HG02678 (cell line): ENCODE results near the gene C7orf57.
"Not testable (repeated sequence)": the region's sequence is repeated elsewhere in the genome, so short reads cannot be mapped to it uniquely, and the experiment has no call there.

Experiments used
- ATAC-seq: cut with Tn5 transposase; IDR thresholded peaks from one replicate; pipeline ENCODE4 v1.9.1; 2021; ENCODE audit warnings: mild to moderate bottlenecking, moderate library complexity; ENCODE audit not compliant: unreplicated experiment

The C7orf57 gene

DNA sequence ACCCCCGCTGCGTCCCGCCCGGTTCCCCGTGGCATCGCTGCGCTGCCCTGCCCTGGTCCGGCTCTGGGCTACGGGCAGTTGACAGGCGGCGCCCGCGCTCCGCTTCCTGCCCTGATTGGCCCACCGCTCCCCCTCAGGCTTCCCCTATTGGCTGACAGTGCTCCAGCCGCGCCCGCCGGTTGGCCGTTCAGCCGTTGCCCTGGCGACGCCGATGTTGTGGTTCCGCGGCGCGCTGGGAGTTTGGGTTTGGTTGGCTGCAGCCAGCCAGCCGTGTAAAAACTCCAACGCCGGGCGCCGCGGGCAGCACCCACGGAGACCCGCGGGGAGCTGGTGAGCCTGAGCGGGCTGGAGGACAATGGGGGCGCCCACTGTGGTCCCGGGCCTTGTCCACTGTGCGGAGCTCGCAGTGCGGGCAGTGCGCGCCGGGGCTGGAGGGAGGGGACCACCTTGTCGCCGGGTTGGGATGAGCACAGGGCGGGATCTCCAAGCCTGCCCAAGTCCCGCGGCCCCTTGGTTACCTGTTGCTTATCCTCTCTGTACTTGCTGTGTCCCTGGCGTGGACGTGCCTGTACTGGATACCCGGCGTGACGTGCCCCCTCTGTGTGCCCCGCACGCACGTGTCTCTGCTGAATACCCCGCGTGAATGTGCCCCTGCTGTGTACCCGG lies at the start of gene C7orf57:
TSS of gene C7orf57 (plus strand) at position 243 of the 666 bp plus-strand sequence. CDS start 766 bp downstream, outside the sequence.
- ATAC-seq: peak; percentile 100

- ATAC-seq: no peak
Observed at GRCh38 chr7:47988496-47989386, 46.6 kb upstream of the C7orf57 start.

DNA sequence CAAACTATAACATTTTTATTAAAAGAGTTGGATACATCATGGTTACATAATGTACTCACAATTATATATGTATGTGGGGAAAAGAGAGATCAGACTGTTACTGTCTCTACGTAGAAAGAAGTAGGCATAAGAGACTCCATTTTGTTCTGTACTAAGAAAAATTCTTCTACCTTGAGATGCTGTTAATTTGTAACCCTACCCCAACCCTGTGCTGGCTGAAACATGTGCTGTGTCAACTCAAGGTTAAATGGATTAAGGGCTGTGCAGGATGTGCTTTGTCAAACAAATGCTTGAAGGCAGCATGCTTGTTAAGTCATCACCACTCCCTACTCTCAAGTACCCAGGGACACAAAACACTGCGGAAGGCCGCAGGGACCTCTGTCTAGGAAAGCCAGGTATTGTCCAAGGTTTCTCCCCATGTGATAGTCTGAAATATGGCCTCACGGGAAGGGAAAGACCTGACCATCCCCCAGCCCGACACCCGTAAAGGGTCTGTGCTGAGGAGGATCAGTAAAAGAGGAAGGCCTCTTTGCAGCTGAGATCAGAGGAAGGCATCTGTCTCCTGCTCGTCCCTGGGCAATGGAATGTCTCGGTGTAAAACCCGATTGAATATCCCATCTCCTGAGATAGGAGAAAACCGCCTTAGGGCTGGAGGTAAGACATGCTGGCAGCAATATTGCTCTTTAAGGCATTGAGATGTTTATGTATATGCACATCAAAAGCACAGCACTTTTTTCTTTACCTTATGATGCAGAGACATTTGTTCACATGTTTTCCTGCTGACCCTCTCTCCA lies 45.5 kb upstream of the C7orf57 start:
- ATAC-seq: not testable (repeated sequence)

DNA sequence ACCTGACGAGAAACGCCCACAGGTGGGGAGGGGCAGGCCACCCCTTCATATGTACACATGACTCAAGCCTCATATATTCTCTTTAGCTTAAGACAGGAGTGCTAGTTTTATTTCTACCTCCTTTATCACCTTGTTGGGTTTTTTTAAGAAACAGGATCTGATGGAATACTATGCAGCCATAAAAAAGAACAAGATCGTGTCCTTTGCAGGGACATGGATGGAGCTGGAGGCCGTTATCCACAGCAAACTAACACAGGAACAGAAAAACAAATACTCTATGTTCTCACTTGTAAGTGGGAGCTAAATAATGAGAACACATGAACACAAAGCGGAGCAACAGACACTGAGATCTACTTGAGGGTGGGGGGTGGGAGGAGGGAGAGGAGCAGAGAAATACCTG lies 44.8 kb upstream of the C7orf57 start:
- ATAC-seq: no peak

GRCh38 chr7:47991270-47991669 lies 44.1 kb upstream of the C7orf57 start:
- no peak for ATAC-seq

- ATAC-seq: peak; percentile 99
Observed at GRCh38 chr7:47991741-47992311, 43.5 kb upstream of the C7orf57 start.

- ATAC-seq: no peak
Observed at GRCh38 chr7:47992446-47992845, 42.9 kb upstream of the C7orf57 start.

GRCh38 chr7:47999413-47999812 lies 35.9 kb upstream of the C7orf57 start:
- no peak for ATAC-seq

DNA sequence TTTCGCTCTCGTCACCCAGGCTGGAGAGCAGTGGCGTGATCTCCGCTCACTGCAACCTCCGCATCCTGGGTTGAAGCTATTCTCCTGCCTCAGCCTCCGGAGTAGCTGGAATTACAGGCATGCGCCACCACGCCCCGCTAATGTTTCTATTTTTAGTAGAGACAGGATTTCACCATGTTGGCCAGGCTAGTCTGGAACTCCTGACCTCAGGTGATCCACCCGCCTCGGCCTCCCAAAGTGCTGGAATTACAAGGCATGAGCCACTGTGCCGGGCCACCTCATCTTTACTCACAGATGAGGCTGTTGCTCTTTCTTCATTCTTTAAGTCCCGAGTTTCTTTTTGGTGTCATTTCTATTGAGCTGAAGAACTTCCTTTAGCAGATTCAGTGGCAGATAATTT lies 35.2 kb upstream of the C7orf57 start:
- ATAC-seq: not testable (repeated sequence)

- no peak for ATAC-seq
Observed at GRCh38 chr7:48004032-48004431, 31.3 kb upstream of the C7orf57 start.

DNA sequence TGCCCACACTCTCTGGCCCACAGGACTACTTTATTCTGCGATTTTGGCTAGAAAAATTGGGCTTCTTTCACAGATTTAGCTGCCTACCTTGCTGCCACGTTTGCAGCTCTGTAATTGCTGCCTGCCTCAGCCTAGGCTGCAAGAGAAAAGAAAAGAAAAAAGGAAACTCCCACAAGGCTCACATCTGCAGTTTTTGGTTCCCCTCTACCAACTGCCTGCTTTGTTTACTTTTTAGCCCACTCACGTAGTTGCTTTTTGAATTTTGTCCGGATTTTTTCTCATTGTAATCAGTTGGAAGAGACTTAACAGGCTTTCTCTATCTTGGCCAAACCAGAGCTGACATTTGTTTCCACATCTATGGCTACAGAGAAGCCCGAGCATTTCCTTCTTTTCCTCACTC lies 30.7 kb upstream of the C7orf57 start:
- ATAC-seq: peak; percentile 73

GRCh38 chr7:48006866-48007265 lies 28.5 kb upstream of the C7orf57 start:
- ATAC-seq: no peak

GRCh38 chr7:48009257-48009656 lies 26.1 kb upstream of the C7orf57 start:
- no peak for ATAC-seq

DNA sequence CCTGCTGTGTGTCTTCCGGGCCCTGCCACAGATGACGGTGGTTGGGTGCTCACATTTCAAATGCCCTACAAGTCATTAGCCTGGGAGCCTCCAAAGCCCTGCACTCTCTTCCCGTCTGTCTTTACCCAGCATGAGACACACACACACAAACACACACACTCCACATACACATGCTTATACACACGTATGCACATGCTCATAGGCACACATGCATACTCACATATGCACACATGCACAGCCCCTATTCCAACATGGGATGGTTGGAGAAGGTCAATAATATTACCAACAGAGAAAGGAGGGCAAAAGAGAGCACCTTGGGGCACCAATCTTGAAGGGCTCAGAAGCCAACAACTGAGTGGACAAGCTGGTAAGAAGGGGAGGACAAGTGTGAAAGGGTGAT lies 25.4 kb upstream of the C7orf57 start:
- ATAC-seq: no peak

DNA sequence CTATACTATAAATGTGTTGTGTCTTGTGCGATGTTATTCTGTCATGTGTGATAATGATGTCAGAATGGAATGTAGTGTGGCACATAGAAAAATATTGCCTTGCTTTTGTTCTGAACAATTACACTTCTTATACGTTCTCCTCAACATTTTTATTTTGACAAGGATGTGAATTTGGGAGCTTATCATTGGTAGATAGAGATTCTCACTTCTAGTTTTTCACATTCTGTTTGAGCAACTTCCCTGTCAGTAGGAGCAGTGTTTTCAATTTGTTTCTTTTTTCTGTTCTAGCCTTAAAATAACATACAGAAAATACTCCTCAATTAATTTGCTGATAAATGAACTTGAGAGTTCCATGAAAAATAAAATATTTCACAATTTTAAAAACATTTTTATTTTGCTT lies 24.0 kb upstream of the C7orf57 start:
- no peak for ATAC-seq

DNA sequence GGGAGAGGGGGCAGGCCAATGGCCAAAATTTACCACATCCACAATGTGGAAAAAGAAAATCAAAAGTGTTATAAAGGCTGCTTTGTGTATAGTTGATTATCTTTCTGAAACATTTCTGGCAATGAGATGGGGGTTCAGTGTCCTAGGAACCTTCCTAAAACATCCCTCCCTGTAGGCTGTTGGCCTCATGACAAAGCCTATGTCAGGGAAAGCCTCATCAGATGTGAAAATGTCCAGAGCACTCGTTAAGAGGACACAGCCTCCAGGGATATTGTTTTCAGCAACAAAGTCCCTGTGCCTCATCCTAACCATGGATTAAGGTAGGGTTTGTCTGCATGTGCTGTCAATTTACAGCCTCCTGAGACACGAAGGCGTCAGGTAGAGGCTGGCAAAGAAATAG lies 23.4 kb upstream of the C7orf57 start:
- ATAC-seq: no peak

DNA sequence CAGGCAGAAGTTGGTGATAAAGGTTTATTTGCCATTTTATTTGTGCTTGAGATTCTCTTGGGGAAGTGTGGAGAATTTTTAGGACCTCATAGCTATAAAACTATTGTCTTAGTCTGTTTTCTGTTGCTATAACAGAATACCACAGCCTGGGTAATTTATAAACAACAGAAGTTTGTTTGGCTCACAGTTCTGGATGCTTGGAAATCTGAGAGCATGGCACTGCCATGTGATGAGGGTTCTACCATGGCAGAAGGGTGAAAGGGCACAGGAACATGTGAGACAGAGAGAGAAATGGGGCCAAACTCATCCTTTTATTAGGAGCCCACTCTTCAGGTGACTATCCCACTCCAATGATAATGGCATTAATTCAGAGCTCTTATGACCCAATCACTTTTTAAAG lies 18.7 kb upstream of the C7orf57 start:
- no peak for ATAC-seq

GRCh38 chr7:48017674-48018073 lies 17.7 kb upstream of the C7orf57 start:
- no peak for ATAC-seq

GRCh38 chr7:48025624-48026023 lies 9.7 kb upstream of the C7orf57 start:
- ATAC-seq: no peak

GRCh38 chr7:48028938-48029337 lies 6.4 kb upstream of the C7orf57 start, which contains the start of gene SUN3:
TSS of gene SUN3 (minus strand) at chr7:48029107. CDS start at chr7:48028938, 169 bp downstream.
- no peak for ATAC-seq

- ATAC-seq: no peak
Observed at GRCh38 chr7:48031111-48031510, 4.2 kb upstream of the C7orf57 start.
